HepG2 (cell line): ENCODE data around the gene UTF1. TPM values are rescaled to one million over a fixed set of nuclear protein-coding genes. Genes with fewer than 3 reads are reported as not detected.
A peak's percentile ranks its signal among the peaks of the same experiment; 100 is the strongest.

ENCODE experiments used
- RBM39 ChIP-seq: fragments of 200-400 bp; formaldehyde crosslinking; IDR thresholded peaks from one replicate; pipeline ENCODE4 v1.6.1; 2018; ENCODE audit warnings: antibody characterized with exemption, mild to moderate bottlenecking, low read depth, low read length; ENCODE audit not compliant: poor library complexity, severe bottlenecking
- polyA plus RNA-seq, 8 experiments: library from polyadenylated mRNA; depleted of rRNA in 3 of 8; stranded (reverse) in 7 of 8; unstranded in 1 of 8; fragments of >200 nt; fragmentation: Illumina TruSeq in 4 of 8; extraction: Trizol in 4 of 8; gene quantifications; 2 replicates each; pipeline versions ENCODE4 v1.2.1 to v1.2.3, GENCODE V29; 2011 to 2016; ENCODE audit warnings: low read depth in 4 of 8, missing spikeins in 1 of 8, mixed read lengths in 1 of 8; ENCODE audit not compliant: insufficient read depth in 1 of 8
- total RNA-seq, 5 experiments: library from RNA; depleted of rRNA; stranded (reverse); fragments of >200 nt; fragmentation: Illumina TruSeq; extraction: Trizol; gene quantifications; 2 replicates each; pipeline ENCODE4 v1.2.3, GENCODE V29; 2016; ENCODE audit warnings: low read depth in 1 of 5
- TF ChIP-seq, protein P1 (sequence below): sonication (generic); formaldehyde crosslinking; IDR thresholded peaks from 2 replicates; pipeline ENCODE4 v1.5.1; 2020; ENCODE audit warnings: missing genetic modification reagents, mild to moderate bottlenecking, borderline replicate concordance
- TF ChIP-seq, protein P2 (sequence below): sonication (generic); formaldehyde crosslinking; IDR thresholded peaks from 2 replicates; pipeline ENCODE4 v1.4.0; 2020; ENCODE audit warnings: missing genetic modification reagents
- TF ChIP-seq, protein P3 (sequence below): sonication (generic); formaldehyde crosslinking; IDR thresholded peaks from 2 replicates; pipeline ENCODE4 v1.4.0; 2020; ENCODE audit warnings: missing genetic modification reagents

Gene UTF1
- total and polyA plus RNA-seq, 2 of the 13 experiments (the other 11 are each of a cell fraction or from before 2014, with no cell fraction given): not detected

DNA sequence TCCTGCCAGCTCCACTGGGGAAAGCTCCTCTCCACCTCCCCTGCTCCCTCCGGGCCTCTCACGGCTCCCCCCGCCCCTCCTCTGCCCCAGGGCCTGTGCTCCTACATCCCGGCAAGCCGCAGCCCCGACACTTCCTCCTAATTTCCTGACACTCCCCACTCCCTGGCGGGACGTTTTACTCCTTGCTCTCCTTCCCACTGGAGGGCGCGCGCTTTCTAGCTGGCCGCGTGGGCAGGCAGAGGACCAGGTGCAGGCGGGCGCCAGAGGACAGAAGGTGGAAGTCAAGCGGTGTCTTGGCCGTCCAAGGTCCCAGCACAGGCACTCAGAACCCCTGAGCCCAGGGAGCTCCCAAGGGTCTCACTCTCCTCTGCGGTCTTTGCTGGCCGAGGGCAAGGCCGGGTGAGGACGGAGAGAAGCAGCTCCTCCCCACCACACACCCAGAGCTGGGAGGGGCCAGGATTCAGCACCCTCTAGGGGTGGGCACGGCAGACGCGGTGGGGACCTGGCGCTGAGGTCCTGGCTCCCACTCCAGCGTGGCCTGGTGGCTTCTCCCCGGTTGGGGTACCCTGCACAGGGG, 27.6 kb downstream of the UTF1 start (continued):
- TF ChIP-seq RBM39: peak; percentile 43
- TF ChIP-seq, protein P1, sequence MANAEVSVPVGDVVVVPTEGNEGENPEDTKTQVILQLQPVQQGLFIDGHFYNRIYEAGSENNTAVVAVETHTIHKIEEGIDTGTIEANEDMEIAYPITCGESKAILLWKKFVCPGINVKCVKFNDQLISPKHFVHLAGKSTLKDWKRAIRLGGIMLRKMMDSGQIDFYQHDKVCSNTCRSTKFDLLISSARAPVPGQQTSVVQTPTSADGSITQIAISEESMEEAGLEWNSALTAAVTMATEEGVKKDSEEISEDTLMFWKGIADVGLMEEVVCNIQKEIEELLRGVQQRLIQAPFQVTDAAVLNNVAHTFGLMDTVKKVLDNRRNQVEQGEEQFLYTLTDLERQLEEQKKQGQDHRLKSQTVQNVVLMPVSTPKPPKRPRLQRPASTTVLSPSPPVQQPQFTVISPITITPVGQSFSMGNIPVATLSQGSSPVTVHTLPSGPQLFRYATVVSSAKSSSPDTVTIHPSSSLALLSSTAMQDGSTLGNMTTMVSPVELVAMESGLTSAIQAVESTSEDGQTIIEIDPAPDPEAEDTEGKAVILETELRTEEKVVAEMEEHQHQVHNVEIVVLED: no peak
- TF ChIP-seq, protein P2, sequence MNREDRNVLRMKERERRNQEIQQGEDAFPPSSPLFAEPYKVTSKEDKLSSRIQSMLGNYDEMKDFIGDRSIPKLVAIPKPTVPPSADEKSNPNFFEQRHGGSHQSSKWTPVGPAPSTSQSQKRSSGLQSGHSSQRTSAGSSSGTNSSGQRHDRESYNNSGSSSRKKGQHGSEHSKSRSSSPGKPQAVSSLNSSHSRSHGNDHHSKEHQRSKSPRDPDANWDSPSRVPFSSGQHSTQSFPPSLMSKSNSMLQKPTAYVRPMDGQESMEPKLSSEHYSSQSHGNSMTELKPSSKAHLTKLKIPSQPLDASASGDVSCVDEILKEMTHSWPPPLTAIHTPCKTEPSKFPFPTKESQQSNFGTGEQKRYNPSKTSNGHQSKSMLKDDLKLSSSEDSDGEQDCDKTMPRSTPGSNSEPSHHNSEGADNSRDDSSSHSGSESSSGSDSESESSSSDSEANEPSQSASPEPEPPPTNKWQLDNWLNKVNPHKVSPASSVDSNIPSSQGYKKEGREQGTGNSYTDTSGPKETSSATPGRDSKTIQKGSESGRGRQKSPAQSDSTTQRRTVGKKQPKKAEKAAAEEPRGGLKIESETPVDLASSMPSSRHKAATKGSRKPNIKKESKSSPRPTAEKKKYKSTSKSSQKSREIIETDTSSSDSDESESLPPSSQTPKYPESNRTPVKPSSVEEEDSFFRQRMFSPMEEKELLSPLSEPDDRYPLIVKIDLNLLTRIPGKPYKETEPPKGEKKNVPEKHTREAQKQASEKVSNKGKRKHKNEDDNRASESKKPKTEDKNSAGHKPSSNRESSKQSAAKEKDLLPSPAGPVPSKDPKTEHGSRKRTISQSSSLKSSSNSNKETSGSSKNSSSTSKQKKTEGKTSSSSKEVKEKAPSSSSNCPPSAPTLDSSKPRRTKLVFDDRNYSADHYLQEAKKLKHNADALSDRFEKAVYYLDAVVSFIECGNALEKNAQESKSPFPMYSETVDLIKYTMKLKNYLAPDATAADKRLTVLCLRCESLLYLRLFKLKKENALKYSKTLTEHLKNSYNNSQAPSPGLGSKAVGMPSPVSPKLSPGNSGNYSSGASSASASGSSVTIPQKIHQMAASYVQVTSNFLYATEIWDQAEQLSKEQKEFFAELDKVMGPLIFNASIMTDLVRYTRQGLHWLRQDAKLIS: no peak
- TF ChIP-seq, protein P3, sequence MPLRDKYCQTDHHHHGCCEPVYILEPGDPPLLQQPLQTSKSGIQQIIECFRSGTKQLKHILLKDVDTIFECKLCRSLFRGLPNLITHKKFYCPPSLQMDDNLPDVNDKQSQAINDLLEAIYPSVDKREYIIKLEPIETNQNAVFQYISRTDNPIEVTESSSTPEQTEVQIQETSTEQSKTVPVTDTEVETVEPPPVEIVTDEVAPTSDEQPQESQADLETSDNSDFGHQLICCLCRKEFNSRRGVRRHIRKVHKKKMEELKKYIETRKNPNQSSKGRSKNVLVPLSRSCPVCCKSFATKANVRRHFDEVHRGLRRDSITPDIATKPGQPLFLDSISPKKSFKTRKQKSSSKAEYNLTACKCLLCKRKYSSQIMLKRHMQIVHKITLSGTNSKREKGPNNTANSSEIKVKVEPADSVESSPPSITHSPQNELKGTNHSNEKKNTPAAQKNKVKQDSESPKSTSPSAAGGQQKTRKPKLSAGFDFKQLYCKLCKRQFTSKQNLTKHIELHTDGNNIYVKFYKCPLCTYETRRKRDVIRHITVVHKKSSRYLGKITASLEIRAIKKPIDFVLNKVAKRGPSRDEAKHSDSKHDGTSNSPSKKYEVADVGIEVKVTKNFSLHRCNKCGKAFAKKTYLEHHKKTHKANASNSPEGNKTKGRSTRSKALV: 0 out of 2 replicates have a peak, but pooled peaks have one; percentile 25
